AG09309 (cell line): ENCODE measurements around the gene COL24A1.
"Not testable (repeated sequence)": the region's sequence is repeated elsewhere in the genome, so short reads cannot be mapped to it uniquely, and the experiment has no call there.

ENCODE experiments used
- DNase-seq: peaks from one replicate; pipeline ENCODE4 v3.0.0-alpha.2; 2010; ENCODE audit warnings: low read depth
- H3K4me3 ChIP-seq: 2 replicates; pipeline ENCODE4 v1.5.1; 2011; ENCODE audit warnings: mild to moderate bottlenecking, low read depth, low read length, moderate library complexity; ENCODE audit not compliant: control insufficient read depth
- TF ChIP-seq, protein P1 (sequence below): IDR thresholded peaks from 2 replicates; pipeline ENCODE4 v1.5.1; 2011; ENCODE audit warnings: mild to moderate bottlenecking, low read depth, low read length, inconsistent platforms; ENCODE audit not compliant: insufficient read depth, control insufficient read depth; ENCODE audit errors: missing control alignments

COL24A1 gene

DNA sequence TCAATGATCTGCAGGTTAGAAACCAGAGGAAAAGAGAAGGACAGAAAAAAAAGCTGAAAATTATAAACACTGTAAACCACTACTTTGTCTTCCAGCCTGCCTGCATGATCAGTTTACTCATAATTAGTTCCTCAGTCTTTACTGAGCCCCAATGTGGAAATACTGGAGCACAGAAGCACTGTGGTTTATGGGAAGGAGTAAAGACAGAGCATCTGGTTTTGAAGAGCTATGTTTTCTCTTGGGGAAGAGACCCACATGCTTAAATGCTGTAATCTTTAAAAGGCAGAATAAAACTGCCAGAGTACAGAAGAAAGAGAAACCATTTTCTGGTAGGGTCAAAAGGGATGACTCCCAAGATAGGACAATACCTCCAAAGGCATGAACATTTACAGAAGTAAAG lies 289.4 kb downstream of the COL24A1 start:
- H3K4me3 ChIP-seq: no peak overlapping the region
- DNase-seq: no peak
- TF ChIP-seq, protein P1, sequence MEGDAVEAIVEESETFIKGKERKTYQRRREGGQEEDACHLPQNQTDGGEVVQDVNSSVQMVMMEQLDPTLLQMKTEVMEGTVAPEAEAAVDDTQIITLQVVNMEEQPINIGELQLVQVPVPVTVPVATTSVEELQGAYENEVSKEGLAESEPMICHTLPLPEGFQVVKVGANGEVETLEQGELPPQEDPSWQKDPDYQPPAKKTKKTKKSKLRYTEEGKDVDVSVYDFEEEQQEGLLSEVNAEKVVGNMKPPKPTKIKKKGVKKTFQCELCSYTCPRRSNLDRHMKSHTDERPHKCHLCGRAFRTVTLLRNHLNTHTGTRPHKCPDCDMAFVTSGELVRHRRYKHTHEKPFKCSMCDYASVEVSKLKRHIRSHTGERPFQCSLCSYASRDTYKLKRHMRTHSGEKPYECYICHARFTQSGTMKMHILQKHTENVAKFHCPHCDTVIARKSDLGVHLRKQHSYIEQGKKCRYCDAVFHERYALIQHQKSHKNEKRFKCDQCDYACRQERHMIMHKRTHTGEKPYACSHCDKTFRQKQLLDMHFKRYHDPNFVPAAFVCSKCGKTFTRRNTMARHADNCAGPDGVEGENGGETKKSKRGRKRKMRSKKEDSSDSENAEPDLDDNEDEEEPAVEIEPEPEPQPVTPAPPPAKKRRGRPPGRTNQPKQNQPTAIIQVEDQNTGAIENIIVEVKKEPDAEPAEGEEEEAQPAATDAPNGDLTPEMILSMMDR: no peak

DNA sequence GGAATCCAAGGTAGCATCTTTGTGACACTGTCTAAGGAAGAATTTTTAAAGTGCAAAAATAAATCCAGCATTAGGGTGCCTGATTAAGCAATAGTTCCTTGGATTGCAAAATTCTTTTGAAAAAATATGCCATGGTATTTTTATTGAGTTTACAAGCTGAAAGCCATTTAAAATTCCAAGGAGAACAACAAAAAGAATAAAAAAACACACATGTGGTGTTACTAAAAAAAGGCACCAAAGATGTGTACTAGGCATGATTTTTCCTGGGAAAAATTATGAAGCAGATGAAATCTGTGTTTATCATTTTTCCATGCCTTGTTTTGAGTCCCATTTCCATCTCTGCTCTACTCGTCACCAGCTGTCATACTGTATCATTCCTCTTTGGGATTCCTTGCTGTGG lies 291.4 kb downstream of the COL24A1 start:
- TF ChIP-seq, protein P1: no peak
- DNase-seq: peak; percentile 42
- no peak overlapping the region for H3K4me3 ChIP-seq

DNA sequence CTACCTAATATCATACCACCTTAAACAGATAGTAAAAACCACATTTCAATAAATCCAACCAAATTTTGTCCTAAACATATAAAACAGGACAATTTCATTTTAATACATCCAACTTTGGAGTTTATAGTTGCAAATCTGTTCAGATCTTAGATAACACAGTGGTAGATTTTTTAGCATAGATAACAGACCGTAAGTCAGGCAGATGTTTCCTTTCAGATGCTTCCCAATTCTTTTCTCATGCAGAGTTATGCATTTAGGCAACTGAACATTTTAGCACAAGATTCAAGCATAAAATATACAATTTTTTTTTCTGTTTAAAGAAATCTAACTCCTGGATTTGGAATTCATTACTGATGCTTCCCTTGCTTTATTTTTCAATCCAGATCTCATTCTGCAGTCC lies 291.8 kb downstream of the COL24A1 start:
- DNase-seq: no peak
- TF ChIP-seq, protein P1: no peak
- H3K4me3 ChIP-seq: no peak overlapping the region

DNA sequence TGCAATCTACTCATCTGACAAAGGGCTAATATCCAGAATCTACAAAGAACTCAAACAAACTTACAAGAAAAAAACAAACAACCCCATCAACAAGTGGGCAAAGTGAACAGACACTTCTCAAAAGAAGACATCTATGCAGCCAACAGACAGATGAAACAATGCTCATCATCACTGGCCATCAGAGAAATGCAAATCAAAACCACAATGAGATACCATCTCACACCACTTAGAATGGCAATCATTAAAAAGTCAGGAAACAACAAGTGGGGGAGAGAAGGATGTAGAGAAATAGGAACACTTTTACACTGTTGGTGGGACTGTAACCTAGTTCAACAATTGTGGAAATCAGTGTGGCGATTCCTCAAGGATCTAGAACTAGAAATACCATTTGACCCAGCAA lies 292.9 kb downstream of the COL24A1 start:
- DNase-seq: not testable (repeated sequence)

DNA sequence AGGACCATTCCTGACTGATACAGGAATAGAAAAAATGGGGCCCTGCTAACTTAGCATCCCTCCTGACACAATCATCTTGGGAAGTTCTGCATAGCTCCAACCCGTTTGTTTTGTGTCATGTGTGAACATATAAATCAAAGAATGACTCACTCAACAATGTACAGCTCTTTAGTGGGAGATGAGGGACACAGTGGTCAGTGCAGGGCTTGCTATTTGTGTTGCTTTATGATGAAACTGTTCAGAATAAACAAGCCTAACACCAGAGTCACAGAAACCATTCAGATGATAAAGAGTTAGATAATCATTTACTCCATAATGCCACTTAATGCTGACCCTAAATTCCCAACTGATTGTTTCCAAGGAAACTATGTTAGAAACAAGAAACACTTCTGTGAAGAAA lies 294.1 kb downstream of the COL24A1 start:
- no peak for DNase-seq
- H3K4me3 ChIP-seq: no peak overlapping the region
- TF ChIP-seq, protein P1: no peak

More for the DNA sequence above, 292.9 kb downstream of the COL24A1 start:
- not testable (repeated sequence) for H3K4me3 ChIP-seq

DNA sequence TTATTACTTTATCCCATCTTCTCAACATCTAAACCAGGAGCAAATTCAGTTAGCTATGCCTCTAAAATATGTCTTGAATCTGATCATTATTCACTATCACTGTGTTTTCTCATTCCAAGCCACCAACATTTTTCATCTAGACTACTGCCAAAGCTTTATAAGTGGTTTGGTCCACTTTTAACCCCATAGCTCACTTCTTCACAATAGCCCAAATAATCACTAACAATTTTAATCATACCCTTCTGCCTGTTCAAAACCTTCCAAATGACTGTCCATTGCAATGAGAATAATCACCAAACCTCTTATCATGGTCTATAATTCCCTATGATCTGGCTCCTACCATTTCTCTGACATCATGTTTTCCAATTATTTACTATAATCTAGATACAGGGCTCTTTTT lies 298.6 kb downstream of the COL24A1 start:
- no peak for DNase-seq
- TF ChIP-seq, protein P1: no peak
- no peak overlapping the region for H3K4me3 ChIP-seq

DNA sequence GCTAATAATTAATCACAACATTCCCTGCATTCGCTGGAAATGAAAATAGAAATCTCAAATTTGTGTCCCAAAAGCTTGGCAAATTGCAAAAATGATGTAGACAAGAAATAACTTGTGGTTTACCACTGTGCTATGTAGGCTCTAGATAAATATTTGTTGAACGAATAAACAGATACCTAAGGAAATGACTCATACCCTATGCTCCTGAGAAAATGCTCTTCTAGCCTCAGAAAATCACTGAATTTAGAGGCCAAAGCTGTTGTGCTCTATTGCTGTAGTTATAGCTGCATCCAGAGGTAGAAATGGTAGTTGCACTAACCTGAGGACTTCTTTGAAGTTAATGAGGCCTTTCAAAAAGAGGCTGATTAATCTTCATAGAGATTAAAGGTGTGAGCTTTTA lies 306.3 kb downstream of the COL24A1 start:
- TF ChIP-seq, protein P1: peak; percentile 59
- DNase-seq: peak; percentile 86
- H3K4me3 ChIP-seq: no peak overlapping the region
